H9 (cell line): ENCODE data around the gene ATG101. TPM values are rescaled to one million over a fixed set of nuclear protein-coding genes. Genes with fewer than 3 reads are reported as not detected.

Source experiments
- DNase-seq: peaks from one replicate; pipeline ENCODE4 v3.0.0-alpha.2; 2017
- H2AFZ ChIP-seq: one replicate; pipeline ENCODE4 v1.6.1; 2013; ENCODE audit warnings: mild to moderate bottlenecking, low read length, control low read depth, moderate library complexity
- H2AK5ac ChIP-seq: 2 replicates; pipeline ENCODE4 v1.6.1; 2013; ENCODE audit warnings: low read length, control low read depth, mixed read lengths; ENCODE audit not compliant: insufficient read length
- H2BK120ac ChIP-seq: one replicate; pipeline ENCODE4 v1.6.1; 2013; ENCODE audit warnings: low read depth, mild to moderate bottlenecking, low read length, control low read depth, inconsistent platforms; ENCODE audit not compliant: poor library complexity, severe bottlenecking
- H2BK12ac ChIP-seq: 2 replicates; pipeline ENCODE4 v1.6.1; 2013; ENCODE audit warnings: low read length, control low read depth, mixed read lengths, low read depth; ENCODE audit not compliant: insufficient read length
- H2BK15ac ChIP-seq: 2 replicates; pipeline ENCODE4 v1.6.1; 2013; ENCODE audit warnings: low read depth, low read length, control low read depth
- H2BK20ac ChIP-seq: one replicate; pipeline ENCODE4 v1.6.1; 2013; ENCODE audit warnings: low read depth, mild to moderate bottlenecking, low read length, control low read depth, inconsistent platforms; ENCODE audit not compliant: poor library complexity, severe bottlenecking
- H2BK5ac ChIP-seq: 2 replicates; pipeline ENCODE4 v1.6.1; 2013; ENCODE audit warnings: low read length, control low read depth, mixed read lengths; ENCODE audit not compliant: insufficient read length
- H3K14ac ChIP-seq: 2 replicates; pipeline ENCODE4 v1.6.1; 2013; ENCODE audit warnings: low read length, control low read depth; ENCODE audit not compliant: insufficient read depth
- H3K18ac ChIP-seq: 2 replicates; pipeline ENCODE4 v1.6.1; 2013; ENCODE audit warnings: low read depth, mild to moderate bottlenecking, mixed read lengths, low read length, control low read depth; ENCODE audit not compliant: insufficient read length
- H3K23ac ChIP-seq: 2 replicates; pipeline ENCODE4 v1.6.1; 2013; ENCODE audit warnings: low read length, control low read depth, mixed read lengths, low read depth; ENCODE audit not compliant: insufficient read length
- H3K23me2 ChIP-seq: 2 replicates; pipeline ENCODE4 v1.6.1; 2013; ENCODE audit warnings: low read depth, mild to moderate bottlenecking, mixed read lengths, low read length, control low read depth; ENCODE audit not compliant: insufficient read length, poor library complexity, severe bottlenecking
- H3K27ac ChIP-seq: 2 replicates; pipeline ENCODE4 v1.5.1; 2013; ENCODE audit warnings: low read length, control low read depth, mixed read lengths, low read depth; ENCODE audit not compliant: insufficient read length
- H3K27me3 ChIP-seq: 2 replicates; pipeline ENCODE4 v1.6.1; 2013; ENCODE audit warnings: low read length, control low read depth, inconsistent platforms; ENCODE audit not compliant: insufficient read depth
- H3K4ac ChIP-seq: 2 replicates; pipeline ENCODE4 v1.6.1; 2013; ENCODE audit warnings: low read depth, mild to moderate bottlenecking, control low read depth, inconsistent platforms, low read length, moderate library complexity
- H3K4me1 ChIP-seq: 2 replicates; pipeline ENCODE4 v1.6.1; 2013; ENCODE audit warnings: low read length, control low read depth, inconsistent platforms; ENCODE audit not compliant: insufficient read depth
- H3K4me2 ChIP-seq: 2 replicates; pipeline ENCODE4 v1.6.1; 2013; ENCODE audit warnings: low read length, control low read depth, mixed read lengths; ENCODE audit not compliant: insufficient read length, insufficient read depth
- H3K56ac ChIP-seq: 2 replicates; pipeline ENCODE4 v1.6.1; 2013; ENCODE audit warnings: low read depth, mild to moderate bottlenecking, mixed read lengths, low read length, control low read depth; ENCODE audit not compliant: insufficient read length
- H3K79me1 ChIP-seq: 2 replicates; pipeline ENCODE4 v1.6.1; 2013; ENCODE audit warnings: low read depth, mild to moderate bottlenecking, moderate library complexity, low read length, control low read depth, inconsistent platforms; ENCODE audit not compliant: insufficient read depth, poor library complexity, severe bottlenecking
- H3K79me2 ChIP-seq: 2 replicates; pipeline ENCODE4 v1.6.1; 2013; ENCODE audit warnings: low read length, control low read depth, inconsistent platforms; ENCODE audit not compliant: insufficient read depth
- H3K9ac ChIP-seq: 2 replicates; pipeline ENCODE4 v1.6.1; 2013; ENCODE audit warnings: low read length, control low read depth, mixed read lengths; ENCODE audit not compliant: insufficient read length; ENCODE audit errors: extremely low read depth
- H3K9me3 ChIP-seq: one replicate; pipeline ENCODE4 v1.6.1; 2013; ENCODE audit warnings: low read depth, low read length, inconsistent platforms; ENCODE audit not compliant: control insufficient read depth
- H3T11ph ChIP-seq: one replicate; pipeline ENCODE4 v1.6.1; 2013; ENCODE audit warnings: mild to moderate bottlenecking, low read length, control low read depth, inconsistent platforms
- H4K20me1 ChIP-seq: one replicate; pipeline ENCODE4 v1.6.1; 2013; ENCODE audit not compliant: control insufficient read depth, insufficient read length, insufficient read depth
- H4K5ac ChIP-seq: 2 replicates; pipeline ENCODE4 v1.6.1; 2013; ENCODE audit warnings: low read depth, mild to moderate bottlenecking, mixed read lengths, low read length, control low read depth; ENCODE audit not compliant: insufficient read length
- H4K8ac ChIP-seq: replicated peaks from 2 replicates; pipeline ENCODE4 v1.6.1; 2013; ENCODE audit warnings: low read length, control low read depth, mixed read lengths, low read depth; ENCODE audit not compliant: insufficient read length
- H4K91ac ChIP-seq: 2 replicates; pipeline ENCODE4 v1.6.1; 2013; ENCODE audit warnings: low read depth, mild to moderate bottlenecking, moderate library complexity, mixed read lengths, low read length, control low read depth; ENCODE audit not compliant: insufficient read length
- H3K27ac Mint-ChIP-seq, 3 experiments: 2 replicates in 2 of 3; 3 replicates in 1 of 3; pipeline ENCODE4 v1.8.0; 2020 to 2021; ENCODE audit warnings: mixed read lengths in 3 of 3, mild to moderate bottlenecking in 1 of 3, moderate library complexity in 1 of 3
- H3K27me3 Mint-ChIP-seq: 2 replicates; pipeline ENCODE4 v1.8.0; 2021; ENCODE audit warnings: low read depth, mild to moderate bottlenecking, moderate library complexity, mixed read lengths
- H3K36me3 Mint-ChIP-seq, 3 experiments: 2 replicates in 2 of 3; 3 replicates in 1 of 3; pipeline ENCODE4 v1.8.0; 2020 to 2021; ENCODE audit warnings: low read depth in 3 of 3, mixed read lengths in 3 of 3; ENCODE audit not compliant: insufficient read depth in 1 of 3
- H3K4me1 Mint-ChIP-seq, 2 experiments: 2 replicates each; pipeline ENCODE4 v1.8.0; 2020; ENCODE audit warnings: mixed read lengths in 2 of 2
- H3K4me3 Mint-ChIP-seq, 2 experiments: 2 replicates in 1 of 2; 3 replicates in 1 of 2; pipeline ENCODE4 v1.8.0; 2020 to 2021; ENCODE audit warnings: mild to moderate bottlenecking in 2 of 2, mixed read lengths in 2 of 2, moderate library complexity in 1 of 2
- H3K9me3 Mint-ChIP-seq, 2 experiments: 2 replicates in 1 of 2; 3 replicates in 1 of 2; pipeline ENCODE4 v1.8.0; 2020; ENCODE audit warnings: mild to moderate bottlenecking in 2 of 2, mixed read lengths in 2 of 2, moderate library complexity in 1 of 2
- WGBS: extraction: QIAGEN DNeasy Blood & Tissue Kit; methylation state at CpG from one replicate; pipeline ENCODE4 v1.1.7; 2013; ENCODE audit warnings: missing lambda C conversion rate, low lambda C conversion rate, mixed read lengths; ENCODE audit not compliant: insufficient read length; ENCODE audit errors: extremely low coverage; 5-methylcytosine and 5-hydroxymethylcytosine counted together
- total RNA-seq: library from RNA; stranded (reverse); gene quantifications from 2 replicates; pipeline ENCODE4 v1.2.1, GENCODE V29; 2021
- TF ChIP-seq, protein P1 (sequence below): fragments of 200-600 bp; sonication (generic); conservative IDR thresholded peaks from 3 replicates; pipeline ENCODE4 v1.8.0; 2021; ENCODE audit warnings: antibody characterized with exemption, mild to moderate bottlenecking

ATG101 gene
- total RNA-seq, 1 experiment from 2014 or later, result 58.3 TPM

DNA sequence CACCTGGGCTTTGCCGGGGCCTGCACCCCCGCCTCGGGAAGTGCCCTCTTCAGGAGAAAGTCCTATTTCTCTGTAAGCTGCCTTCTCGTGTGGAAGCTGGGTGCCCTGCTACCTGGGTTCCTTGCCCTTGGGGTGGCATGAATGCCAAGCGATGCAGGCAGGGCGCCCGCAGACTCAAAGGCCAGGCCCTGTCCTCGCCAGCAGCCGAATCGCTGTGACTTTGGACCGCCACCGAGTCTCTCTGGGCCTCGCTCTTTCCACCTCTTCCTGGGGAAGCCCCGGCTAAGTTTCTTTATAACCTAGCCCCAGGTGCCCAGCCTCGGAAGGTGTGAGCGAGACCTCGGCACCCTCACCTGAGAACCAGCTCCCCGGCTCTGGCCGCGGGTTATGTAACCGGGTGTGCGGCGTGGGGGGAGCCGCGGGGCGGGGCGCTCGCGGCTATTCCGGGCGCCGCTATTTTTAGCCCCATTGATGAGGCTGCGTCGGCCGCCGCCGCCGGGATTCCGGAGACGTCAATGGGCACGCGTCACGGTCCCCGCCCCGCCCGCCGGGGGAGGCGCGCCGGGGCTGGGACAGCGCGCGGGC, 33.1 kb upstream of the ATG101 start:
- H3K9ac ChIP-seq, result no peak overlapping the region
- H2BK15ac ChIP-seq, result no peak overlapping the region
- H3K4me1 Mint-ChIP-seq, result peaks cover 26 to 41% of the 10 kb centered on the region in 2 experiments
- no peak overlapping the region for H4K5ac ChIP-seq
- H3K79me2 ChIP-seq, result peaks cover 2% of the 10 kb centered on the region; the same call in 1 of the 2 replicates
- H3K79me1 ChIP-seq, result no peaks in the 10 kb centered on the region
- peak overlapping the region; percentile 82 for H3K14ac ChIP-seq
- DNase-seq, result peak; percentile 78
- H3K27ac Mint-ChIP-seq, result no peak overlapping the region
- peaks cover 2% of the 10 kb centered on the region; the same call in 1 of the 2 replicates for H3K27me3 ChIP-seq
- no peaks in the 10 kb centered on the region for H3K9me3 ChIP-seq
- H3K56ac ChIP-seq, result no peak overlapping the region
- peaks cover 2% of the 10 kb centered on the region for H4K20me1 ChIP-seq
- H2AFZ ChIP-seq, result no peak overlapping the region
- H3K4me1 ChIP-seq, result peaks cover 2% of the 10 kb centered on the region; the same call in 1 of the 2 replicates
- H3K27ac ChIP-seq, result no peak overlapping the region
- peaks cover 10% of the 10 kb centered on the region for H3K23me2 ChIP-seq
- no peak overlapping the region for H2BK120ac ChIP-seq
- no peak overlapping the region for H2BK12ac ChIP-seq
- no peaks in the 10 kb centered on the region for H3K9me3 Mint-ChIP-seq
- H2BK20ac ChIP-seq, result no peak overlapping the region
- H4K8ac ChIP-seq, result no peak overlapping the region
- H3K4me2 ChIP-seq, result peak overlapping the region; percentile 18
- H3K18ac ChIP-seq, result peak overlapping the region; percentile 69
- TF ChIP-seq, protein P1, sequence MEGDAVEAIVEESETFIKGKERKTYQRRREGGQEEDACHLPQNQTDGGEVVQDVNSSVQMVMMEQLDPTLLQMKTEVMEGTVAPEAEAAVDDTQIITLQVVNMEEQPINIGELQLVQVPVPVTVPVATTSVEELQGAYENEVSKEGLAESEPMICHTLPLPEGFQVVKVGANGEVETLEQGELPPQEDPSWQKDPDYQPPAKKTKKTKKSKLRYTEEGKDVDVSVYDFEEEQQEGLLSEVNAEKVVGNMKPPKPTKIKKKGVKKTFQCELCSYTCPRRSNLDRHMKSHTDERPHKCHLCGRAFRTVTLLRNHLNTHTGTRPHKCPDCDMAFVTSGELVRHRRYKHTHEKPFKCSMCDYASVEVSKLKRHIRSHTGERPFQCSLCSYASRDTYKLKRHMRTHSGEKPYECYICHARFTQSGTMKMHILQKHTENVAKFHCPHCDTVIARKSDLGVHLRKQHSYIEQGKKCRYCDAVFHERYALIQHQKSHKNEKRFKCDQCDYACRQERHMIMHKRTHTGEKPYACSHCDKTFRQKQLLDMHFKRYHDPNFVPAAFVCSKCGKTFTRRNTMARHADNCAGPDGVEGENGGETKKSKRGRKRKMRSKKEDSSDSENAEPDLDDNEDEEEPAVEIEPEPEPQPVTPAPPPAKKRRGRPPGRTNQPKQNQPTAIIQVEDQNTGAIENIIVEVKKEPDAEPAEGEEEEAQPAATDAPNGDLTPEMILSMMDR, result no peak
- H2BK5ac ChIP-seq, result no peak overlapping the region
- WGBS, result no CpG with 5 or more reads among the region's 53 CpGs
- peaks cover 0 to 2% (median 0%) of the 10 kb centered on the region in 3 experiments; a peak in 1 of 7 replicates for H3K36me3 Mint-ChIP-seq
- no peak overlapping the region; the same call in 1 of the 2 replicates for H3K4ac ChIP-seq
- no peak overlapping the region for H4K91ac ChIP-seq
- no peak overlapping the region for H3K23ac ChIP-seq
- peak overlapping the region; percentile 40 to 74 for H3K4me3 Mint-ChIP-seq
- H3T11ph ChIP-seq, result no peak overlapping the region
- no peak overlapping the region for H2AK5ac ChIP-seq
- H3K27me3 Mint-ChIP-seq, result peaks cover 39% of the 10 kb centered on the region
